Small intestine (tissue), 7 donors: ENCODE measurements around the gene MTR. TPM values are rescaled to one million over a fixed set of nuclear protein-coding genes. Genes with fewer than 3 reads are reported as not detected.

Source experiments
- DNase-seq, 2 donors: peaks; one replicate each; pipeline versions ENCODE4 v3.0.0 to v3.0.0-alpha.2; 2013
- FAIRE-seq: peaks from 2 replicates; lab custom pipeline; 2012; peaks lifted over from hg19 to GRCh38; lab: Jason Lieb, UNC
- H3K27ac ChIP-seq, 3 donors: one replicate each; pipeline ENCODE4 v1.5.1; 2013; ENCODE audit warnings: low read length in 2 of 3, mild to moderate bottlenecking in 2 of 3, control low read depth in 1 of 3, inconsistent platforms in 1 of 3, low read depth in 1 of 3, moderate library complexity in 1 of 3
- H3K27me3 ChIP-seq, 3 donors: one replicate each; pipeline ENCODE4 v1.6.1; 2013; ENCODE audit warnings: low read length in 3 of 3, inconsistent platforms in 1 of 3; ENCODE audit not compliant: control insufficient read depth in 3 of 3, insufficient read depth in 3 of 3
- H3K36me3 ChIP-seq, 3 donors: one replicate each; pipeline ENCODE4 v1.6.1; 2013; ENCODE audit warnings: low read length in 3 of 3, inconsistent platforms in 1 of 3, low read depth in 1 of 3, mild to moderate bottlenecking in 1 of 3, moderate library complexity in 1 of 3; ENCODE audit not compliant: control insufficient read depth in 3 of 3, insufficient read depth in 2 of 3
- H3K4me1 ChIP-seq, 3 donors: one replicate each; pipeline ENCODE4 v1.6.1; 2013; ENCODE audit warnings: low read length in 2 of 3, inconsistent platforms in 1 of 3, low read depth in 1 of 3, mild to moderate bottlenecking in 1 of 3, moderate library complexity in 1 of 3; ENCODE audit not compliant: control insufficient read depth in 3 of 3, insufficient read depth in 2 of 3
- H3K4me3 ChIP-seq, 3 donors: one replicate each; pipeline ENCODE4 v1.5.1; 2013; ENCODE audit warnings: low read length in 3 of 3, control low read depth in 1 of 3, inconsistent platforms in 1 of 3, low read depth in 1 of 3, mild to moderate bottlenecking in 1 of 3, moderate library complexity in 1 of 3
- H3K9me3 ChIP-seq, 2 donors: one replicate each; pipeline ENCODE4 v1.6.1; 2013; ENCODE audit warnings: low read depth in 1 of 2, low read length in 1 of 2; ENCODE audit not compliant: control insufficient read depth in 2 of 2, insufficient read depth in 1 of 2
- WGBS, 3 donors: extraction: QIAGEN DNeasy Blood & Tissue Kit; methylation state at CpG; one replicate each; pipeline ENCODE4 v1.1.7; 2013; 5-methylcytosine and 5-hydroxymethylcytosine counted together
- polyA plus RNA-seq, 4 donors: library from polyadenylated mRNA; stranded (reverse) in 3 of 4; unstranded in 1 of 4; fragments of 200-250 nt in 3 of 4; fragments of 120-200 nt in 1 of 4; gene quantifications; one replicate each; pipeline versions ENCODE4 v1.2.1 to v1.2.3, GENCODE V29; 2013
- donor health status: healthy with polysubstance abuse.
- donor health status: control.
- donor health status: control.
- donor health status: Bipolar disorder and iron deficiency.
- donor health status: healthy.

Gene MTR
- polyA plus RNA-seq, 4 donors = 2.2 to 17.8 (median 4.5) TPM

DNA sequence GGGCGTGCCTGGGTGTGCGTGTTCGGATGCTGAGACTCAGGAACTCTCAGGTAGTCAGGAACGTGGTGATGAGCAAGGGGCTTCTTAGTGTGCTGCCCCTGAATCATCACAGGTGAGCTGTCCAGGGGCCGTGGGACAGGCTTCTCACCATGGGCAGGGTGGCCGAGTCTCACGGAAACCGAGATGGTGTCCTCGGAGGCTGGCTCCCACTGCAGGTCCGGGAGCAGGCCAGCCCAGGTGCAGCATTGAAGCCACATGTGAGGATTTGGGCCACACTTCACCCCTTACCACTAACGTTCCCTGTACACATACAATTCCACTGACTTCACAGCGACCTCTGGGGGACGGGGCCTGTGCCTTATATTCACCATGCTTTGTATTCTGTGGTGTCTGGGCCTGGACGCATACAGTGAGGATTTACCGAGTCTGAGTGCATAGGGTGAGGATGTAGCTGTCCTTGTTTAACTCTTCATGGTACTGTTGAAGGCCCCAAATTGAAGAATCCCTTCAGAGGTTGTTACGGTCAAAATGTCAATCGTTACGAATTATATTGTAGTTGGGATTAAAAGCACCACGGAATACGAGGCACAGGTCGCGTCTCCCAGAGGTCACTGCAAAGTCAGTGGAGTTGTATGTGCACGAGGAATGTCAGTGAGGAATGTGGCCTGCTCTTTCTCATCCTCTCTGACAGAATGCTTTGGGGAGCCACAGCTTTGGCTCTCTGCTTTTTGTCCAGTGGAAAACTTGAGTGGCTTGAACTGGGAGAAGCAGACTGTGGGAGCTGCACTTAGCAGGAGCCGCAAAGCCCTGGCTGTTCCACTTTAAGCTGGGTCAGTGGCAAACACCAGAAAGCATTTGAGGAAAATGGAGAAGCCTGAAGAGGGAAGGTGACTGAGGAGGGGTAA, 95.3 kb downstream of the MTR start:
- H3K36me3 ChIP-seq = peaks cover 15 to 69% (median 37%) of the 10 kb centered on the region in 3 donors
- WGBS, 3 donors = 83 to 94% (median 92%) methylated on average over 24 of the region's 24 CpGs

DNA sequence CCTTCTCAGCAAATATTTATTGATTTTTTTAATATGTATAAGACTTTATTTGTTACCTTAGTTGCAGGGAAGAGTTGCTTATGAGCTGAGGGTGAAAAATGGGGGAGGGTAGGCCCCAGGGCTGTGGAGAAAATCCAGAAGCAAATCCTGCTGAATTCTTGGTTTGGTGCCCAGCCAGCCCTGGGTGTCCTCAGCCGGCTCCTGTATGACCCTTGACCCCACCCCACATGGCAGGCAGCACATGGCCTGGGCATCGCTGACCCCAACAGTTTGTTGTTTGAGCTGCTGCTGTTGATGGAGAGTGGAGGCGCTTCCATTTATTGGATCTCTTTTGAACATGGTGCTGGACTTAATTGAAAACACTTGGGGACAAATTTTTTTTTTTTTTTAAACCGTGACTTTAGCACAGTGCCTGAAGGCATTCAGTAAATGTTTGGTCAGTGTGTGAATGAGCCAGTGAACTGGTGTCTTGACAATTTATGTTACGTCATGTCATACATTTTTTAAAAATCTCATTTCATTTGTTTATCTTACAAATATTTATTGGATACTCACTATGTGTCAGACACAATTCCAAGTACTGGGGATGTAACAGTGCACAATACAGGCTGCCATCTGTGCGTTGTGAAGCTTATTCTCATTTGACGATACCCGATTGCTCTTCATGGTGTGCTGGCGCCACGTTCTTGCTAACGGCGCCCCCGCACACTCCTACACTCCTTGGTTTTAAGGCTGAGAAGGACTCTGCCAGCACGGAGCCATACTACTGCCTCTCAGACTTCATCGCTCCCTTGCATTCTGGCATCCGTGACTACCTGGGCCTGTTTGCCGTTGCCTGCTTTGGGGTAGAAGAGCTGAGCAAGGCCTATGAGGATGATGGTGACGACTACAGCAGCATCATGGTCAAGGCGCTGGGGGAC, 98.8 kb downstream of the MTR start:
- no peaks in the 10 kb centered on the region for H3K4me1 ChIP-seq
- H3K4me3 ChIP-seq = no peak overlapping the region
- no peaks in the 10 kb centered on the region for H3K9me3 ChIP-seq
- peaks cover 22 to 79% (median 26%) of the 10 kb centered on the region in 3 donors for H3K36me3 ChIP-seq
- FAIRE-seq (no peak), DNase-seq (no peak)
- H3K27me3 ChIP-seq = no peaks in the 10 kb centered on the region
- 88 to 93% (median 89%) methylated on average over 19 of the region's 19 CpGs for WGBS, 3 donors
- no peak overlapping the region for H3K27ac ChIP-seq

More for the DNA sequence above, 95.3 kb downstream of the MTR start:
- no peak for FAIRE-seq
- Histone ChIP-seq H3K27me3 (no peaks in the 10 kb centered on the region), H3K27ac (no peak overlapping the region), H3K9me3 (no peaks in the 10 kb centered on the region), H3K4me3 (no peak overlapping the region), H3K4me1 (no peaks in the 10 kb centered on the region)
- DNase-seq = no peak

DNA sequence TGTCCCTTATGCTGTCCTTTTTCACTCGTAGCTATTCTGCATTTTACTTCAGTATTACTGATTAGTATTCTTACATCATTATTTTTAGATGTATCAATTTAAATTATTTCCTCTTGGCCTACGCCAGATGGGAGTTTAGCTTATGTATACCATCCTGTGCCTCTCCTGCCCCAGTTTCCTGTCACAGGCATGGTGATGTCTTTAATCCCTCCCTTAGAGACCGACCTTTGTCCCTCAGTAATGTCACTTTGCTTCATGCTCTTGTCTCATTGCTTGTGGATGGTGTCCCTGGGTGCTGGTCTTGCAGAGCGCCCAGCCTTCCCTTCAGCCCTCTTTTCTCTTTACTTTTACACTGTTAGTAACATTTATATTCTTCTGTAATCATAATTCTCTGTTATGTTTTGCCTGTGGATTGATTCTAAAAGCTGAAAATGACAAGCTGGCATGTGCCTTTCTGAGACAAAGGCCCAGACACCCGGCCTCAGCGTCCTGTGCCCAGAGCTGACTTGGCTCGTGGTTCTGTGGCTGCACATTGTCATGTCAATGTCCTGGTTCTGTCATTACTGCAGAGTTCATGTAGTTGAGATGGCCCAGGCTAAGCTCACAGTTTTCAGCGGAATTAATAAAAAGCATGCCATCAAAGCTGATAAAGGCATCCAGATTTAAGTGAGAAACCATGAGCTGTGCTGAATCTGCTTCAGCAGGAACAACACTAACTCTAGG, 100.7 kb downstream of the MTR start:
- 89 to 92% (median 92%) methylated on average over 8 of the region's 8 CpGs for WGBS, 3 donors
- Histone ChIP-seq H3K27ac (no peak overlapping the region), H3K36me3 (peaks cover 21 to 64% (median 22%) of the 10 kb centered on the region in 3 donors), H3K9me3 (no peaks in the 10 kb centered on the region), H3K27me3 (no peaks in the 10 kb centered on the region), H3K4me1 (no peaks in the 10 kb centered on the region), H3K4me3 (no peak overlapping the region)
- DNase-seq (peak; percentile 11 to 13), FAIRE-seq (no peak)

DNA sequence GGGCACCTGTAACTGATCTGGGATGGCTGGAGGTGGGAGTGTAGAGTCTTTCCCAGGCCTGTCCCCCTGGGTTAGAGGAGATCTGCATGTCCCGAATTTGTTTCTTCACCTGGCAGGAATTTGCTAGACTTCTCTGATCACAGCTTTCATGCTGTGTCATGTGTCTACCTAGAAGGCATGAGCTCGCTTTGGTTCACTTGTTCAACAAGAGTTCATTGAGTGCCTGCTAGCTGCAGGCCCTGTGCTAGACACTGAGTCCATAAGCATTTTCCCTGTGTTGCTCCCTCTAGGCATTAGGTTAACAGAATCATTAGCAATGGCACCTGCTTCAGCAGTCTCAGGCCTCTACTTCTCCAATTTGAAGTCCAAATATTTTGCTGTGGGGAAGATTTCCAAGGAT, 101.6 kb downstream of the MTR start:
- Histone ChIP-seq H3K36me3 (peaks cover 16 to 64% (median 25%) of the 10 kb centered on the region in 3 donors), H3K27ac (no peak overlapping the region), H3K27me3 (no peaks in the 10 kb centered on the region), H3K4me3 (no peak overlapping the region), H3K4me1 (no peaks in the 10 kb centered on the region), H3K9me3 (no peaks in the 10 kb centered on the region)
- 92 to 94% (median 93%) methylated on average over 2 of the region's 2 CpGs for WGBS, 3 donors
- DNase-seq (no peak), FAIRE-seq (no peak)

DNA sequence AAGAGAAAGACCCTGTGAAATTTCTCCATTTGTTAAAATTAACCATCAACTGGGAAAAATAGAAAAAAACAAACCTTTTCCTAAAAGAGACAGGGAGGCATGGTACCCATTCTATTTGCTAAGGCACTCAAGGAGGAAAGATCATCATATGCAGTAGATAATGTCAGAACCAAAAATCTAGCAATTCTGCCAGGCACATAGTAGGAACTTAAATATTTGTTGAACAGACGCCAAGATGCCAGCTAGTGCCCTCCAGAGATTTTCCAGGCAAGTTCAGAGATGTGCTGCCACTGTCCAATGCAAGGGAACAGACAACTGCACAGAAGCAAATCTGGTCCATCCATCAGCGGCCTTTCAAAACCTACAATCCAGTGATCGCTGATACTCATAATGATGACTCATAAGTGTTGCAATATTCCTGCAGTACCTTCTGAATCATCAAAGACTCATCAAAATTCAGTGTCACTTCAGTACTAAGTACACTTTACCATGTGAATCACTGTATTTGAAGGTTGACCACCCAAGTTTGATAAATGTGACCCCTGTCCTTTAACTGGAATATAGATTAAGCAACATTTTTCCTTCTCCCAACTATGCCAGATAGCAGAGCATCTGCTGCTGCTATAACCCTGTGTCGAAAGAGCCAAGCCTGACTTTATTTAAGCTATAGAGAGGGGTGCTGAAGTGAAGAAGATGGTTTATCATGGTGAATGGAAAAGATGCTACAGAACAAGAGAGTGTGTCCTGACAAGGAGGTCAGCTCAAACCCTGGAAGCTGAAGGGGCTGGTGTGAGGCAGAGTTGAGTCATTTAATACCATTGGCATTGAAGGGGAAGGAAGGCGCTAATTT, 110.0 kb downstream of the MTR start:
- 83 to 84% (median 83%) methylated on average over 5 of the region's 5 CpGs for WGBS, 3 donors
- FAIRE-seq (no peak), DNase-seq (peak; percentile 8 to 14)
- Histone ChIP-seq H3K27ac (no peak overlapping the region), H3K4me3 (no peak overlapping the region), H3K9me3 (no peaks in the 10 kb centered on the region), H3K27me3 (no peaks in the 10 kb centered on the region), H3K36me3 (peaks cover 3 to 14% (median 8%) of the 10 kb centered on the region in 3 donors), H3K4me1 (no peaks in the 10 kb centered on the region)

DNA sequence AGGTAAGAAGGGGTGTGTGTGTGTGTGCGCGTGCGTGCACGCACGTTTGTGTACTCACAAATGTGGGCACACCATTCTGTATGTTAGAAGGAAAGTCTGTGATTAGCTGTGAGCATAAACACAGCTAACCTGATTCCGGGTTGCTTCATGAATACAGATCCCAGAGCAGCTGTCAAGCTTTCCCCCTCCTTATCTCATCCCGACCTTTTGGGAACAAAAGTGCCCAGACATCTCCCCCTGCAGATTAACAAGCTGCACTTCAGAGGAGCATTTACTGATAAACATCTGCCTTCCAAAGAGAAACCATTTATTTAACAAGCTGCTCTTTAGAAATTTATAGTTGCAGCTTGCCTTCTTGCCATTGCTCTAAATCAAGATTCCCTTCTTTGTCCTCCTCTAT, 112.1 kb downstream of the MTR start:
- FAIRE-seq (no peak), DNase-seq (no peak)
- Histone ChIP-seq H3K27ac (no peak overlapping the region), H3K36me3 (no peaks in the 10 kb centered on the region), H3K9me3 (no peaks in the 10 kb centered on the region), H3K27me3 (no peaks in the 10 kb centered on the region), H3K4me1 (no peaks in the 10 kb centered on the region), H3K4me3 (no peak overlapping the region)
- WGBS, 3 donors = 44 to 56% (median 47%) methylated on average over 7 of the region's 7 CpGs

DNA sequence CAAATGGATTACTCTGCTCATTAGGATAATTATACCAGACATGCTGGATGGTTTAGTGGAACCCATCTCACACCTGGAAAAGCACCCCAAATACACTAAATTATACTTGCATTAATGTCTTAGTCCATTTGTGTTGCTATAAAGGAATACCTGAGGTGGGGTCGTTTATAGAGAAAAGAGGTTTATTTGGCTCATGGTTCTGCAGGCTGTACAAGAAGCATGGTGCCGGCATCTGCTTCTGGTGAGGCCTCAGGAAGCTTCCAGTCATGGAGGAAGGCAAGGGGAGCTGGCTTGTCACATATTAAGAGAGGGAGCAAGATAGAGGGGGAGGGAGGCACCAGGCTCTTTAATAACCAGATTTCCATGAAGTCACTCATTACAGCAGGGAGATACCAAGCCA, 113.6 kb downstream of the MTR start:
- DNase-seq (no peak), FAIRE-seq (no peak)
- Histone ChIP-seq H3K36me3 (no peaks in the 10 kb centered on the region), H3K4me3 (no peak overlapping the region), H3K9me3 (no peaks in the 10 kb centered on the region), H3K27me3 (no peaks in the 10 kb centered on the region), H3K4me1 (no peaks in the 10 kb centered on the region), H3K27ac (no peak overlapping the region)
- WGBS, 3 donors = 84 to 96% (median 93%) methylated on average over 2 of the region's 2 CpGs
